ENCODE data around the gene GLMP.

- TF ChIP-seq POLR2A (IDR thresholded peaks at IDR 0.05; ENCODE audit: low read length) (no peak), GATA1 (IDR thresholded peaks at IDR 0.05; ENCODE audit: low read depth, low read length) (no peak)
Measured at GRCh38 chr1:156342166-156342955, 46.9 kb upstream of the GLMP start.
